ENCODE measurements around the gene RAI1. TPM values are rescaled to one million over a fixed set of nuclear protein-coding genes. Genes with fewer than 3 reads are reported as not detected.

The RAI1 gene
- total and polyA plus RNA-seq, 2 of the 13 experiments (the other 11 are each of a cell fraction or from before 2014, with no cell fraction given): 3.4 to 5.2 TPM

DNA sequence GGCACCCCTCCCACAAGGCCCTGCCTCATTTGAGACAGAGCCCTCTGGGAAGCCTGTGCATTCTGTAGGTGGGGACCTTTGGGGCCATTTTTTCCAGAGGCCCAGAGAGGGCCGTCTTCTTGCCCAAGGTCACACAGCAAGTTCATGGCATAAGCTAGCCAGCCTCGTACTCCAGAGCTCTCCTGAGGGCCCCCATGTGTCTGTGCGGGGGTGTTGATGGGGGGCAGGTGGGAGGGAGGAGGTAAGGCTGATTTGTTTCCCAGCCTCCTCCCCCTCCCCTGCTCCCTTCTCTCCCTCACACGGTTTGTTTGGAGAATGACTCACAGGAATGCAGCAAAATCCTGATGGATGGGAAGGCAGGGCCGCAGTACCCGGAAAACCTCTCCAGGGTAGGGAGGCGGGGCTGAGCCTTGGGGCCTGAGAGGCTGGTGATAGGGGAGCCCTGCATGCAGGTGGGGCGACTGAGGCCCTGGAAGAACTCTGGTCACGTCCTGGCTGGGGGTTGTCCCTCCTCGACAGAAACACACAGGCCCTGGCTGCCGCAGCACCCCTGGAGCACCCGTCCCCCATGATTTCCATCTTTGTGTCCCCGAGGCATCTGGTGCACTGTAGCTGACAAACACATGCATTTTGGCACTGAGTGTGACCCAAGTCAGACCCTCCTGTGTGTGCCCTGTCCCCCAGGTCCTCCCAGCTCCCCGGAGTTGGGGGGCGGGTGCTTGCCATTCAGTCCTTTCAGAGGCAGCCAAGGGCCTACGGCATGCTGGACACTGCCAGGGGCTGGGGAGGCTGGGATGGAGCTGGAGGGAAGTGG is 29.7 kb downstream of the RAI1 start (continued):
- TF ChIP-seq SNAI1 (CRISPR knock-in tag; IDR thresholded peaks at IDR 0.05; ENCODE audit: borderline replicate concordance) (no peak), ZNF547 (CRISPR knock-in tag; IDR thresholded peaks at IDR 0.05) (0 out of 2 replicates have a peak, but pooled peaks have one; percentile 30), HDAC6 (IDR thresholded peaks at IDR 0.05; ENCODE audit: low read depth, low read length) (no peak), HMGA1 (CRISPR knock-in tag; conservative IDR thresholded peaks at IDR 0.05) (no peak), ZNF652 (CRISPR knock-in tag; IDR thresholded peaks at IDR 0.05; ENCODE audit: borderline replicate concordance, low read depth) (no peak), KDM5A (IDR thresholded peaks at IDR 0.05; ENCODE audit: borderline replicate concordance, low read length) (no peak), ZKSCAN8 (CRISPR knock-in tag; IDR thresholded peaks at IDR 0.05; ENCODE audit: borderline replicate concordance) (peak; percentile 73; the same call in 1 of the 2 replicates), CREB1 (IDR thresholded peaks at IDR 0.05) (no peak), CREB1 (CRISPR knock-in tag; IDR thresholded peaks at IDR 0.05) (no peak; the same call in 1 of the 2 replicates), ZNF546 (CRISPR knock-in tag; conservative IDR thresholded peaks at IDR 0.05) (no peak), NBN (conservative IDR thresholded peaks at IDR 0.05) (no peak), ZNF792 (CRISPR knock-in tag; IDR thresholded peaks at IDR 0.05) (peak; percentile 67; the same call in 1 of the 2 replicates), SP140L (CRISPR knock-in tag; IDR thresholded peaks at IDR 0.05; ENCODE audit: borderline replicate concordance) (no peak), SATB2 (CRISPR knock-in tag; IDR thresholded peaks at IDR 0.05) (no peak), NFKBIZ (CRISPR knock-in tag; IDR thresholded peaks at IDR 0.05) (0 out of 2 replicates have a peak, but pooled peaks have one; percentile 23), ATM (IDR thresholded peaks at IDR 0.05; ENCODE audit: borderline replicate concordance) (no peak), NCOR1 (IDR thresholded peaks at IDR 0.05; ENCODE audit: borderline replicate concordance, low read length) (no peak), ZNF572 (CRISPR knock-in tag; IDR thresholded peaks at IDR 0.05) (no peak), PPARG (CRISPR knock-in tag; conservative IDR thresholded peaks at IDR 0.05) (peak; percentile 70; the same call in 1 of the 2 replicates)
- TF ChIP-seq, protein P1, sequence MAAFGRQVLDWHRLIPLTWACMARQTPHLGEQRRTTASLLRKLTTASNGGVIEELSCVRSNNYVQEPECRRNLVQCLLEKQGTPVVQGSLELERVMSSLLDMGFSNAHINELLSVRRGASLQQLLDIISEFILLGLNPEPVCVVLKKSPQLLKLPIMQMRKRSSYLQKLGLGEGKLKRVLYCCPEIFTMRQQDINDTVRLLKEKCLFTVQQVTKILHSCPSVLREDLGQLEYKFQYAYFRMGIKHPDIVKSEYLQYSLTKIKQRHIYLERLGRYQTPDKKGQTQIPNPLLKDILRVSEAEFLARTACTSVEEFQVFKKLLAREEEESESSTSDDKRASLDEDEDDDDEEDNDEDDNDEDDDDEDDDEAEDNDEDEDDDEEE (CRISPR knock-in tag; IDR thresholded peaks at IDR 0.05): no peak
- TF ChIP-seq, protein P2, sequence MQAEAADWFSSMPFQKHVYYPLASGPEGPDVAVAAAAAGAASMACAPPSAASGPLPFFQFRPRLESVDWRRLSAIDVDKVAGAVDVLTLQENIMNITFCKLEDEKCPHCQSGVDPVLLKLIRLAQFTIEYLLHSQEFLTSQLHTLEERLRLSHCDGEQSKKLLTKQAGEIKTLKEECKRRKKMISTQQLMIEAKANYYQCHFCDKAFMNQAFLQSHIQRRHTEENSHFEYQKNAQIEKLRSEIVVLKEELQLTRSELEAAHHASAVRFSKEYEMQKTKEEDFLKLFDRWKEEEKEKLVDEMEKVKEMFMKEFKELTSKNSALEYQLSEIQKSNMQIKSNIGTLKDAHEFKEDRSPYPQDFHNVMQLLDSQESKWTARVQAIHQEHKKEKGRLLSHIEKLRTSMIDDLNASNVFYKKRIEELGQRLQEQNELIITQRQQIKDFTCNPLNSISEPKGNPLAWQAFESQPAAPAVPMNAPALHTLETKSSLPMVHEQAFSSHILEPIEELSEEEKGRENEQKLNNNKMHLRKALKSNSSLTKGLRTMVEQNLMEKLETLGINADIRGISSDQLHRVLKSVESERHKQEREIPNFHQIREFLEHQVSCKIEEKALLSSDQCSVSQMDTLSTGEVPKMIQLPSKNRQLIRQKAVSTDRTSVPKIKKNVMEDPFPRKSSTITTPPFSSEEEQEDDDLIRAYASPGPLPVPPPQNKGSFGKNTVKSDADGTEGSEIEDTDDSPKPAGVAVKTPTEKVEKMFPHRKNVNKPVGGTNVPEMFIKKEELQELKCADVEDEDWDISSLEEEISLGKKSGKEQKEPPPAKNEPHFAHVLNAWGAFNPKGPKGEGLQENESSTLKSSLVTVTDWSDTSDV (CRISPR knock-in tag; IDR thresholded peaks at IDR 0.05): no peak
- TF ChIP-seq, protein P3, sequence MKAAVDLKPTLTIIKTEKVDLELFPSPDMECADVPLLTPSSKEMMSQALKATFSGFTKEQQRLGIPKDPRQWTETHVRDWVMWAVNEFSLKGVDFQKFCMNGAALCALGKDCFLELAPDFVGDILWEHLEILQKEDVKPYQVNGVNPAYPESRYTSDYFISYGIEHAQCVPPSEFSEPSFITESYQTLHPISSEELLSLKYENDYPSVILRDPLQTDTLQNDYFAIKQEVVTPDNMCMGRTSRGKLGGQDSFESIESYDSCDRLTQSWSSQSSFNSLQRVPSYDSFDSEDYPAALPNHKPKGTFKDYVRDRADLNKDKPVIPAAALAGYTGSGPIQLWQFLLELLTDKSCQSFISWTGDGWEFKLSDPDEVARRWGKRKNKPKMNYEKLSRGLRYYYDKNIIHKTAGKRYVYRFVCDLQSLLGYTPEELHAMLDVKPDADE (CRISPR knock-in tag; IDR thresholded peaks at IDR 0.05): no peak
- TF ChIP-seq, protein P4, sequence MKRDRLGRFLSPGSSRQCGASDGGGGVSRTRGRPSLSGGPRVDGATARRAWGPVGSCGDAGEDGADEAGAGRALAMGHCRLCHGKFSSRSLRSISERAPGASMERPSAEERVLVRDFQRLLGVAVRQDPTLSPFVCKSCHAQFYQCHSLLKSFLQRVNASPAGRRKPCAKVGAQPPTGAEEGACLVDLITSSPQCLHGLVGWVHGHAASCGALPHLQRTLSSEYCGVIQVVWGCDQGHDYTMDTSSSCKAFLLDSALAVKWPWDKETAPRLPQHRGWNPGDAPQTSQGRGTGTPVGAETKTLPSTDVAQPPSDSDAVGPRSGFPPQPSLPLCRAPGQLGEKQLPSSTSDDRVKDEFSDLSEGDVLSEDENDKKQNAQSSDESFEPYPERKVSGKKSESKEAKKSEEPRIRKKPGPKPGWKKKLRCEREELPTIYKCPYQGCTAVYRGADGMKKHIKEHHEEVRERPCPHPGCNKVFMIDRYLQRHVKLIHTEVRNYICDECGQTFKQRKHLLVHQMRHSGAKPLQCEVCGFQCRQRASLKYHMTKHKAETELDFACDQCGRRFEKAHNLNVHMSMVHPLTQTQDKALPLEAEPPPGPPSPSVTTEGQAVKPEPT (CRISPR knock-in tag; IDR thresholded peaks at IDR 0.05; ENCODE audit: low read depth): peak; percentile 64; the same call in 1 of the 2 replicates

All from HepG2 (cell line).